Activated T-helper 1 cell treated with anti-CD3 and anti-CD28 coated beads, Interleukin-12 subunit alpha, Interleukin-12 subunit beta, Interleukin-2, Interleukin-4 antibody, amounts not matched to agents 30 ng/mL and 10 ng/mL and 1 ng/mL, durations not matched to agents 14 hours and 24 hours and 36 hours (primary cell): Measurements from ENCODE around the gene PLXNB3. TPM values are rescaled to one million over a fixed set of nuclear protein-coding genes. Genes with fewer than 3 reads are reported as not detected.

Experiments used
- DNase-seq: peaks from one replicate; pipeline ENCODE4 v3.0.0; 2021; ENCODE audit warnings: low spot score
- H3K27ac Mint-ChIP-seq: one replicate; pipeline ENCODE4 v1.8.0; 2021; ENCODE audit warnings: mild to moderate bottlenecking, mixed read lengths
- H3K27me3 Mint-ChIP-seq: one replicate; pipeline ENCODE4 v1.8.0; 2022; ENCODE audit warnings: mild to moderate bottlenecking, moderate library complexity, mixed read lengths; ENCODE audit not compliant: insufficient read depth
- H3K36me3 Mint-ChIP-seq: one replicate; pipeline ENCODE4 v1.8.0; 2021; ENCODE audit warnings: low read depth, mixed read lengths
- H3K4me1 Mint-ChIP-seq: one replicate; pipeline ENCODE4 v1.8.0; 2021; ENCODE audit warnings: low read depth, mixed read lengths
- H3K4me3 Mint-ChIP-seq: one replicate; pipeline ENCODE4 v1.8.0; 2021; ENCODE audit warnings: mild to moderate bottlenecking, moderate library complexity, mixed read lengths
- H3K9me3 Mint-ChIP-seq: one replicate; pipeline ENCODE4 v1.8.0; 2021; ENCODE audit warnings: mixed read lengths
- intact Hi-C: fragments of 100-400 bp; cut with micrococcal nuclease; formaldehyde crosslinking; loops from one replicate; pipeline ENCODE4 v1.15.1; 2024
- total RNA-seq: library from RNA; stranded (reverse); gene quantifications from 2 replicates; pipeline ENCODE4 v1.2.3, GENCODE V29; 2022

PLXNB3 gene
- total RNA-seq = 0.21 and 0.81 TPM in 2 replicates

DNA sequence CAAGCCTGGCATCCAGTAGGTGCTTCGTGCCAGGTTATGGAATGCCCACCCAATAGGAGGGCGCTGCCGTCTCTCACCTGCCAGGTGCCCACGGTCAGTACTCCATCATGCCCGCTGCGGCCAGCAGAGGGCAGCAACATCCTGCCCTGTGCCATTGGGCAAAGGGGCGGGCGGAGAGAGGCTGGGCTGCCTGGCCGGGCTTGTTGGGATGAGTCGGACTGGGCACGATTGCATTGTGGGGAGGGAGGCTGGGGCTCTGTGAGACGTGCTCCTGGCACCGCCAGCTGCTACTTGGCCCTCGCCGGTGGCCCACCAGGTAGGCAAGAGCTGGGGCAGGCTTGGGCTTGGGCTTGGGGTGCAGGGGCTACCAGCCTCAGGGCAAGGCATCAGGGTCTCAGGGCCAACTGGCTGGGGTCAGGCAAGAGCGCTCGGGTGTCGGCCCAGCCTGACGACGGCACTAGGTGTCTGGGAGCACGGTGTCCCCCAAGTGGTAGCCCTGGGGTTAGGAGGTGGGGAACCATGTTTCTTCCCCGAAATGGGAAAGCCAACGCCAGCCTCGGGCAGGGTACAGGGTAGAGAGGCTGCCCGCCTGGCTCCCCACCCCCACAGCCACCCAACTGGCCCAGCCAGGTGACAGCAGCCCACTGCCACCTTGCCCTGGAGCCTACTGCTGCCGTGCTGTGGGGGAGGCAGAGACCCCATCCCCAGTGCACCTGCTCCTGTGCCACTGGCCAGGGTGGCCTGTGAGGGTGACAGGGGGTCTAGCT, at the start of gene PLXNB3:
PLXNB3 (plus strand) TSS at position 261 of the 767 bp plus-strand sequence. CDS start 1,287 bp downstream, outside the sequence.
- Mint-ChIP-seq H3K9me3 (no peaks in the 10 kb centered on the region), H3K27ac (no peak within 1 kb of the TSS), H3K4me3 (no peak within 1 kb of the TSS), H3K27me3 (peaks cover 5% of the 10 kb centered on the region), H3K36me3 (no peaks in the 10 kb centered on the region), H3K4me1 (peaks cover 5% of the 10 kb centered on the region)
- peak; percentile 58 for DNase-seq
- intact Hi-C loops = loop anchor here (1.0 to 5.0 kb wide), 4 partner anchors 30 to 189 kb away; partner anchors contain the start of genes ARHGAP4, IDH3G and SSR4

GRCh38 chrX:153714256-153714655, 49.8 kb upstream of the PLXNB3 start:
- H3K4me3 Mint-ChIP-seq = no peak overlapping the region
- H3K9me3 Mint-ChIP-seq = no peaks in the 10 kb centered on the region
- no peak overlapping the region for H3K27ac Mint-ChIP-seq
- H3K27me3 Mint-ChIP-seq = no peaks in the 10 kb centered on the region
- H3K4me1 Mint-ChIP-seq = no peaks in the 10 kb centered on the region
- DNase-seq = no peak
- intact Hi-C loops = no loop called here
- peaks cover 25% of the 10 kb centered on the region for H3K36me3 Mint-ChIP-seq

DNA sequence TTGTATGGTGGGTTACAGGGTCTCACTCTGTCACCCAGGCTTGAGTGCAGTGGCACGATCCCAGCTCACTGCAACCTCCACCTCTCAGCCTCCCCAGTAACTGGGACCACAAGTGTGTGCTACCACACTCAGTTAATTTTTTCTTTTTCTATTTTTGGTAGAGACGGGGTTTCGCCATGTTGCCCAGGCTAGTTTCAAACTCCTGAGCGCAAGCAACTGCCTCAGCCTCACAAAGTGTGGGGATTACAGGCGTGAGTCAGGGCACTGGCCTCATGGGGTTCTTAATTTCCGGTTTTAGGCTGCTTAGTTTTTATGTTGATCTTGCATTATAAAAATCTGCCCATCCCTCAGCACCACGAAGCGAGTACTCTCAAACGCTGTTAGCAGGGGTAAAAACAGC, 46.6 kb upstream of the PLXNB3 start:
- no peaks in the 10 kb centered on the region for H3K27me3 Mint-ChIP-seq
- H3K27ac Mint-ChIP-seq = no peak overlapping the region
- intact Hi-C loops = no loop called here
- peaks cover 6% of the 10 kb centered on the region for H3K4me1 Mint-ChIP-seq
- no peaks in the 10 kb centered on the region for H3K9me3 Mint-ChIP-seq
- no peak overlapping the region for H3K4me3 Mint-ChIP-seq
- no peak for DNase-seq
- H3K36me3 Mint-ChIP-seq = peaks cover 23% of the 10 kb centered on the region

DNA sequence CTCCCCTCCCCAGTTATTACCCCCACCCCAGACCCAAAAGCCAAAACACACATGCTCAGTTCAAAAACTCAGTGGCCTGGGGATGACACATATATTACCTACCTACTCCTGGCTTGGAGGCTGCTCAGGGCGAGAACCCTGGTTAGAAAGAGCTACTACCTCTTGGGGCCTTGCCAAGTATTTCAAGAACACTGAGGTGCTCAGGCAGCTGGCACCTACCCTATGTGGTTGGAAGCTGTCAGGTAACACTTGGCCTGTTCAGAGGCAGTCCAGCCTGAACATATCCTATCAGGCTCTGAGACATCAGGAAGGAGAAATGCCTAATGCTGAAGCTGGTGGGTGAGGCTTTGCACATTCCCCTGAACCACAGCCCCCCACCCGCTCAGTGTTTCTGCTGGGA, 44.8 kb upstream of the PLXNB3 start:
- intact Hi-C loops = no loop called here
- Mint-ChIP-seq H3K4me3 (no peak overlapping the region), H3K36me3 (peaks cover 21% of the 10 kb centered on the region)

GRCh38 chrX:153719701-153720100, 44.3 kb upstream of the PLXNB3 start:
- Mint-ChIP-seq H3K36me3 (peaks cover 19% of the 10 kb centered on the region), H3K4me3 (no peak overlapping the region), H3K27me3 (no peaks in the 10 kb centered on the region), H3K9me3 (no peaks in the 10 kb centered on the region), H3K27ac (no peak overlapping the region), H3K4me1 (peaks cover 12% of the 10 kb centered on the region)
- DNase-seq = no peak
- intact Hi-C loops = loop anchor here (10.0 kb wide), 1 partner anchor 675 kb away; the partner anchor contains the start of gene RPL10

More for the DNA sequence above, 44.8 kb upstream of the PLXNB3 start:
- peaks cover 12% of the 10 kb centered on the region for H3K4me1 Mint-ChIP-seq
- H3K9me3 Mint-ChIP-seq = no peaks in the 10 kb centered on the region
- DNase-seq = no peak
- H3K27ac Mint-ChIP-seq = no peak overlapping the region
- H3K27me3 Mint-ChIP-seq = no peaks in the 10 kb centered on the region

DNA sequence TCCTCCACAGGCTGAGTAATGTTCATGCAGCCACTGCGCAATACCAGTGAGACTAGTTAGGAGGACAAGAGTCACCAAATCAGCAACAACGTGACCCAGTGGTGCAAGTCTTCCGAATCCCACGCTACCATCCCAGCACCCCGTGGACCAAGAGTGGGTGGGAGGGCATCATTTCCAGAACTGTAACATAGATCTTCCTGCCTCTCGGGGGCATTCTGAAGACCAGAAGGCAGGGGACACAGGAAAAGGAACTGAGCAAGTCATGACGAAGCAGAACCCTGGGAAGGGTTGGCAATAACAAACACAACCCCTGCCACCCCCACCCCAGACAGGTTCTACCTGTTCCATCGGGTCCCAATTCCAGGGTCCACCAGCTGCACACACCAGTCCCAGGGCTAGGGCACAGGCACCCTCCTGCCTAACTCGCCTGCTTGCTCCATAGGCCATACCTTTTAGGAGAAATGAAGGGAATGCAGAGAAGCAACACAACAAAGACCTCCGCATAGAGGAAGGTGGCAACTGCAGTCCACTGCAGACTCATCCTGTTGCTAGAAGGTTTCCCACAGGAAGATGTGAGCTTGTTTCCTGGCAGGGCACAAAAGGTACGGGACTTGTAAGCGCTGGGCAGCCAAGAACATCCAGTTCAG, 41.2 kb upstream of the PLXNB3 start:
- no peaks in the 10 kb centered on the region for H3K9me3 Mint-ChIP-seq
- peak overlapping the region; percentile 92 for H3K4me3 Mint-ChIP-seq
- DNase-seq = no peak
- intact Hi-C loops = loop anchor here (10.0 kb wide), 1 partner anchor 672 kb away; the partner anchor contains the start of gene RPL10
- peak overlapping the region; percentile 76 for H3K27ac Mint-ChIP-seq
- H3K36me3 Mint-ChIP-seq = peaks cover 16% of the 10 kb centered on the region
- peaks cover 17% of the 10 kb centered on the region for H3K4me1 Mint-ChIP-seq
- no peaks in the 10 kb centered on the region for H3K27me3 Mint-ChIP-seq

DNA sequence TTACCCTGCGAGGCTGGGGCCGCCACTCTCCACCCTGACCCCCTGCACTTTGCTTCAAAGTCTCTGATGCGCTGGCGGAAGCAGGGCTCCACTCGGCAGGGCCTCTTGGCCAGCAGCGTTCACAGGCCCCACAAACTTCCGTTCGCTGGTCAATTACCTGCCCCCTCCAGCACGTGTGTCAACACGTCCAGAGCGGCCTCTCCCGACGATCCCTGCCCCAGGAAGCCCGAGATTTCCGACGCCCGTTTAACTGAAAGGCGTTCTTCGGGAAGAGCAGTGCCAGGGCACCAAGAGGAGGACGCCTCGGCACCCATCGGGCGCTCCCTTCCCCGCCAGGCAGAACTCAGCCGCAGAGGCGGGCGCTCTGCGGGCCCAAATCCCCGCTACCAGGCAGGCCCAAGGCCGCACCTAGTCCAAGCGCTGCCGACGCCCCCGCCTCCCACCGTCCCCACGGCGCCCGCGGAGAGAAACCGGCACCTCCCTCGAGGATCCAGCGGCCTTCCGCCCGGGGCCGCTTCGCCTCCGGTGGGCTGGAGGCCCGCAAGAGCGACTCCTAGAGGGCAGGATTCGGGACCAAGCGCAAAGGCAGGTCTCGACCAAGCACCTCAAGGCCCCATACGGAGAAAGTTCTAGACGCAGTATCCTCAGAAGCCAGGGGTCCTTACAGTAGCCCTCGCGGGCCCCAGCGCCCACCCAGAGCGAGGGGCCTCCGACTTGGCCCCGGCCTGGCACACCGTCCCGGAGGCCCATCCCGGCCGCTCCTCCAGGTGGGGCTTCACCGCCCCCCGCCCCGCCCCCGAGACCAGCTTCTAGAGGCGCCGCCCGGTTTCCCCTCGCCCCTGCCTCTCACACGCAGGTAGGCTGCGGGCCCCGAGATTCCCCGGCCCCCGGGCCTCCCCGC, 40.4 kb upstream of the PLXNB3 start:
- H3K36me3 Mint-ChIP-seq = peaks cover 17% of the 10 kb centered on the region
- H3K27ac Mint-ChIP-seq = peak overlapping the region; percentile 85
- H3K27me3 Mint-ChIP-seq = no peaks in the 10 kb centered on the region
- H3K4me1 Mint-ChIP-seq = peaks cover 17% of the 10 kb centered on the region
- H3K9me3 Mint-ChIP-seq = no peaks in the 10 kb centered on the region
- intact Hi-C loops = loop anchor here (1.0 to 10.0 kb wide), 6 partner anchors 71 to 824 kb away; partner anchors contain the start of genes ARHGAP4, HCFC1, IDH3G and IKBKG
- peak overlapping the region; percentile 92 for H3K4me3 Mint-ChIP-seq
- peak; percentile 32 for DNase-seq

DNA sequence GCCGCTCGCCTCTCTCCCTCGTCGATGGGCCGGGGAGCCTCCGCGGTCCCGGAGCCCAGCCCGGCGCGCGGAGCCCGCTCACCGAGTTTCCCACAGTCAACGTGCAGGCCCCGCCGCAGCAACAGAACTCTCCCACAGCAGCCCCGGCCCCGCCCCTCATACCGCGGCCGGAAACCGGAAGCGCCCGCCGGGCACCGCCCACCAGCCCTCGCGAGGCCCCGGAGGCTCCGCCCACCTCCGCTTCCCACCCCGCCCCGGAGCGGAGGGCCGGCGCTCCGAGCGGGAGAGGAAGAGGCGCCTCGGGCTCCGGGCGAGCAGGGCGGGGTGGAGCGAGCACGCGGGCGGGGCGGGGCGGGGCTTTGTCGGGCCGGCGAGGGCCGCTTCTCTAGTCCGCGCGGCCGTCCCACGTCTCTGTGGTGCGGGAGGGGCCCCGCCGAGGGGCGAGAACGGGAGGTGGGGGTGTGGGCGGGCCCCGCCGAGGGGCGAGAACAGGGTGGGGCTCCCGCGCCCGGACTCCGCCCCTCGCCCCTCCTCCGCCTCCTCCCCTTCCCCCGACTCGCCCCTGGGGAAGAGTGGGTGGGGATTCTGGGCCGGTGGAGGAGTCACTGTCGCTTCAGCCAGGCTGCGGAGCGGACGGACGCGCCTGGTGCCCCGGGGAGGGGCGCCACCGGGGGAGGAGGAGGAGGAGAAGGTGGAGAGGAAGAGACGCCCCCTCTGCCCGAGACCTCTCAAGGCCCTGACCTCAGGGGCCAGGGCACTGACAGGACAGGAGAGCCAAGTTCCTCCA, 39.6 kb upstream of the PLXNB3 start, which contains the start of the genes ABCD1 and BCAP31:
ABCD1 (plus strand) TSS at position 605 of the 787 bp plus-strand sequence. CDS start 411 bp downstream, outside the sequence.
BCAP31 (minus strand) TSS at position 136 of the 787 bp plus-strand sequence. CDS start 1,143 bp downstream, outside the sequence.
- intact Hi-C loops = loop anchor here (1.0 to 10.0 kb wide), 6 partner anchors 70 to 823 kb away; partner anchors contain the start of genes ARHGAP4, HCFC1, IDH3G and IKBKG
- H3K4me1 Mint-ChIP-seq = peaks cover 17% of the 10 kb centered on the region
- no peaks in the 10 kb centered on the region for H3K27me3 Mint-ChIP-seq
- H3K4me3 Mint-ChIP-seq = peak within 1 kb of the TSS; percentile 92
- no peaks in the 10 kb centered on the region for H3K9me3 Mint-ChIP-seq
- peak within 1 kb of the TSS; percentile 85 for H3K27ac Mint-ChIP-seq
- H3K36me3 Mint-ChIP-seq = peaks cover 14% of the 10 kb centered on the region
- peak; percentile 86 for DNase-seq

DNA sequence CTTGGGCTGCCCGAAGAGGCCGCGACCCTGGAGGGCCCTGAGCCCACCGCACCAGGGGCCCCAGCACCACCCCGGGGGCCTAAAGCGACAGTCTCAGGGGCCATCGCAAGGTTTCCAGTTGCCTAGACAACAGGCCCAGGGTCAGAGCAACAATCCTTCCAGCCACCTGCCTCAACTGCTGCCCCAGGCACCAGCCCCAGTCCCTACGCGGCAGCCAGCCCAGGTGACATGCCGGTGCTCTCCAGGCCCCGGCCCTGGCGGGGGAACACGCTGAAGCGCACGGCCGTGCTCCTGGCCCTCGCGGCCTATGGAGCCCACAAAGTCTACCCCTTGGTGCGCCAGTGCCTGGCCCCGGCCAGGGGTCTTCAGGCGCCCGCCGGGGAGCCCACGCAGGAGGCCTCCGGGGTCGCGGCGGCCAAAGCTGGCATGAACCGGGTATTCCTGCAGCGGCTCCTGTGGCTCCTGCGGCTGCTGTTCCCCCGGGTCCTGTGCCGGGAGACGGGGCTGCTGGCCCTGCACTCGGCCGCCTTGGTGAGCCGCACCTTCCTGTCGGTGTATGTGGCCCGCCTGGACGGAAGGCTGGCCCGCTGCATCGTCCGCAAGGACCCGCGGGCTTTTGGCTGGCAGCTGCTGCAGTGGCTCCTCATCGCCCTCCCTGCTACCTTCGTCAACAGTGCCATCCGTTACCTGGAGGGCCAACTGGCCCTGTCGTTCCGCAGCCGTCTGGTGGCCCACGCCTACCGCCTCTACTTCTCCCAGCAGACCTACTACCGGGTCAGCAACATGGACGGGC, 38.8 kb upstream of the PLXNB3 start:
- H3K36me3 Mint-ChIP-seq = peaks cover 14% of the 10 kb centered on the region
- peaks cover 17% of the 10 kb centered on the region for H3K4me1 Mint-ChIP-seq
- no peaks in the 10 kb centered on the region for H3K27me3 Mint-ChIP-seq
- no peak overlapping the region for H3K27ac Mint-ChIP-seq
- intact Hi-C loops = loop anchor here (2.0 to 10.0 kb wide), 2 partner anchors 202 to 670 kb away; partner anchors contain the start of genes ARHGAP4 and RPL10
- no peak for DNase-seq
- H3K9me3 Mint-ChIP-seq = no peaks in the 10 kb centered on the region
- H3K4me3 Mint-ChIP-seq = peak overlapping the region; percentile 42

DNA sequence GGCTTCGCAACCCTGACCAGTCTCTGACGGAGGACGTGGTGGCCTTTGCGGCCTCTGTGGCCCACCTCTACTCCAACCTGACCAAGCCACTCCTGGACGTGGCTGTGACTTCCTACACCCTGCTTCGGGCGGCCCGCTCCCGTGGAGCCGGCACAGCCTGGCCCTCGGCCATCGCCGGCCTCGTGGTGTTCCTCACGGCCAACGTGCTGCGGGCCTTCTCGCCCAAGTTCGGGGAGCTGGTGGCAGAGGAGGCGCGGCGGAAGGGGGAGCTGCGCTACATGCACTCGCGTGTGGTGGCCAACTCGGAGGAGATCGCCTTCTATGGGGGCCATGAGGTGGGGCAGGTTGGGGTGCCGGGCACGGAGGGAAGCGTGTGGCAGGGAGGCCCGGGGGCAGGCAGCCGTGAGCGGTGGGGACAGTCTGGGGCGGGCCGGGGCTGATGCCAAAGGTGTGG, 38.2 kb upstream of the PLXNB3 start:
- Mint-ChIP-seq H3K36me3 (peaks cover 17% of the 10 kb centered on the region), H3K4me1 (peaks cover 21% of the 10 kb centered on the region), H3K4me3 (peak overlapping the region; percentile 42), H3K27me3 (no peaks in the 10 kb centered on the region), H3K27ac (no peak overlapping the region), H3K9me3 (no peaks in the 10 kb centered on the region)
- no peak for DNase-seq
- intact Hi-C loops = loop anchor here (2.0 to 10.0 kb wide), 2 partner anchors 201 to 669 kb away; partner anchors contain the start of genes ARHGAP4 and RPL10
